IMR-90 (cell line): ENCODE results near the gene ARFGEF3. TPM values are rescaled to one million over a fixed set of nuclear protein-coding genes. Genes with fewer than 3 reads are reported as not detected.

ENCODE experiments used
- ATAC-seq: fragments of 200-7000 bp; cut with Tn5 transposase; 2 replicates; pipeline ENCODE4 v1.9.1; 2020; ENCODE audit warnings: low read depth, mild to moderate bottlenecking, moderate library complexity
- BruUV-seq: library from RNA; stranded (reverse); fragments of 400-500 nt; replicated peaks from 2 replicates; lab custom pipeline; 2021; lab: Mats Ljungman, UMichigan
- CTCF ChIA-PET: fragments of 300-600 bp; formaldehyde crosslinking; extraction: SDS; loops from one replicate; lab custom pipeline; 2021; ENCODE audit warnings: antibody characterized with exemption; lab: Yijun Ruan, JAX
- POLR2A ChIA-PET: fragments of 300-600 bp; sonication (Branson Sonifier 250); formaldehyde crosslinking; loops from one replicate; lab custom pipeline; 2022; ENCODE audit warnings: antibody characterized with exemption; ENCODE audit not compliant: unreplicated experiment; lab: Charles Lee
- DNase-seq: peaks from one replicate; pipeline ENCODE4 v3.0.0; 2013
- H2AFZ ChIP-seq: replicated peaks from 2 replicates; pipeline ENCODE3; 2013; ENCODE audit warnings: low read length, mild to moderate bottlenecking; ENCODE audit not compliant: poor library complexity
- H2AK5ac ChIP-seq: 2 replicates; pipeline ENCODE4 v1.6.1; 2013; ENCODE audit warnings: low read depth, low read length, inconsistent platforms
- H2AK9ac ChIP-seq: replicated peaks from 2 replicates; pipeline ENCODE3; 2013; ENCODE audit warnings: mild to moderate bottlenecking, low read depth, low read length, moderate library complexity; ENCODE audit not compliant: poor library complexity
- H2BK120ac ChIP-seq: 2 replicates; pipeline ENCODE4 v1.6.1; 2013; ENCODE audit warnings: low read depth, low read length, inconsistent platforms
- H2BK15ac ChIP-seq: 3 replicates; pipeline ENCODE4 v1.6.1; 2013; ENCODE audit warnings: low read depth, low read length, inconsistent platforms
- H2BK20ac ChIP-seq: 2 replicates; pipeline ENCODE4 v1.6.1; 2013; ENCODE audit warnings: low read depth, mild to moderate bottlenecking, inconsistent platforms, low read length, moderate library complexity
- H2BK5ac ChIP-seq: 2 replicates; pipeline ENCODE4 v1.6.1; 2013; ENCODE audit warnings: mild to moderate bottlenecking, low read depth, low read length, inconsistent platforms; ENCODE audit not compliant: poor library complexity, severe bottlenecking
- H3K14ac ChIP-seq: replicated peaks from 2 replicates; pipeline ENCODE4 v1.6.1; 2013; ENCODE audit warnings: low read depth, low read length, inconsistent platforms
- H3K18ac ChIP-seq: 2 replicates; pipeline ENCODE4 v1.6.1; 2013; ENCODE audit warnings: low read depth, low read length, control low read depth
- H3K23ac ChIP-seq: 2 replicates; pipeline ENCODE4 v1.6.1; 2013; ENCODE audit warnings: low read depth, low read length, inconsistent platforms
- H3K27ac ChIP-seq: 2 replicates; pipeline ENCODE4 v1.5.1; 2013; ENCODE audit warnings: mild to moderate bottlenecking, control low read depth, low read length; ENCODE audit not compliant: insufficient read depth
- H3K27me3 ChIP-seq: 2 replicates; pipeline ENCODE4 v1.6.1; 2013; ENCODE audit warnings: low read length; ENCODE audit not compliant: control insufficient read depth, insufficient read depth
- H3K36me3 ChIP-seq: 2 replicates; pipeline ENCODE4 v1.6.1; 2013; ENCODE audit warnings: low read length, mixed read lengths; ENCODE audit not compliant: control insufficient read depth, insufficient read depth
- H3K4ac ChIP-seq: 2 replicates; pipeline ENCODE4 v1.6.1; 2013; ENCODE audit warnings: low read depth, low read length, inconsistent platforms
- H3K4me1 ChIP-seq: 2 replicates; pipeline ENCODE4 v1.6.1; 2013; ENCODE audit warnings: low read length, mixed read lengths; ENCODE audit not compliant: control insufficient read depth, insufficient read depth
- H3K4me2 ChIP-seq: 2 replicates; pipeline ENCODE4 v1.6.1; 2013; ENCODE audit warnings: low read depth, mild to moderate bottlenecking, control low read depth, low read length, moderate library complexity
- H3K4me3 ChIP-seq: 2 replicates; pipeline ENCODE4 v1.5.1; 2013; ENCODE audit warnings: low read depth, mild to moderate bottlenecking, control low read depth, low read length, moderate library complexity; ENCODE audit not compliant: insufficient read depth
- H3K56ac ChIP-seq: 2 replicates; pipeline ENCODE4 v1.6.1; 2013; ENCODE audit warnings: low read length, inconsistent platforms; ENCODE audit not compliant: insufficient read depth; ENCODE audit errors: extremely low read depth
- H3K79me1 ChIP-seq, 2 experiments: 2 replicates each; pipeline ENCODE4 v1.6.1; 2013; ENCODE audit warnings: low read length in 2 of 2, inconsistent platforms in 1 of 2, low read depth in 1 of 2
- H3K9ac ChIP-seq: 2 replicates; pipeline ENCODE4 v1.6.1; 2013; ENCODE audit warnings: low read depth, low read length, control low read depth
- H3K9me1 ChIP-seq: 2 replicates; pipeline ENCODE4 v1.6.1; 2013; ENCODE audit warnings: low read length, inconsistent platforms; ENCODE audit not compliant: insufficient read depth
- H3K9me3 ChIP-seq: 2 replicates; pipeline ENCODE4 v1.6.1; 2013; ENCODE audit warnings: low read length; ENCODE audit not compliant: control insufficient read depth, insufficient read depth
- H4K20me1 ChIP-seq: 2 replicates; pipeline ENCODE4 v1.6.1; 2013; ENCODE audit warnings: low read length, inconsistent platforms; ENCODE audit not compliant: insufficient read depth
- H4K5ac ChIP-seq: 2 replicates; pipeline ENCODE4 v1.6.1; 2013; ENCODE audit warnings: mild to moderate bottlenecking, low read depth, low read length, control low read depth
- H4K8ac ChIP-seq, 2 experiments: 2 replicates each; pipeline ENCODE4 v1.6.1; 2013; ENCODE audit warnings: low read depth in 2 of 2, low read length in 2 of 2, control low read depth in 1 of 2, inconsistent platforms in 1 of 2
- H4K91ac ChIP-seq: 2 replicates; pipeline ENCODE4 v1.6.1; 2013; ENCODE audit warnings: low read depth, low read length, inconsistent platforms; ENCODE audit not compliant: insufficient read depth
- CEBPB ChIP-seq: IDR thresholded peaks from 2 replicates; pipeline ENCODE4 v1.6.1; 2012; ENCODE audit warnings: low read depth, low read length, improper control_type of control experiment
- CHD1 ChIP-seq: IDR thresholded peaks from 2 replicates; pipeline ENCODE4 v1.6.1; 2012; ENCODE audit warnings: low read depth, low read length, improper control_type of control experiment
- MAFK ChIP-seq: IDR thresholded peaks from 2 replicates; pipeline ENCODE4 v1.6.1; 2012; ENCODE audit warnings: low read depth, low read length, improper control_type of control experiment
- MXI1 ChIP-seq: IDR thresholded peaks from 2 replicates; pipeline ENCODE4 v1.6.1; 2012; ENCODE audit warnings: low read depth, mild to moderate bottlenecking, low read length, moderate library complexity, borderline replicate concordance
- POLR2A ChIP-seq: IDR thresholded peaks from 2 replicates; pipeline ENCODE4 v1.6.1; 2012; ENCODE audit warnings: mild to moderate bottlenecking, low read depth, low read length
- RAD21 ChIP-seq: IDR thresholded peaks from 2 replicates; pipeline ENCODE4 v1.6.1; 2012; ENCODE audit warnings: low read length, improper control_type of control experiment
- RCOR1 ChIP-seq: IDR thresholded peaks from 2 replicates; pipeline ENCODE4 v1.6.1; 2012; ENCODE audit warnings: mild to moderate bottlenecking, low read length, improper control_type of control experiment; ENCODE audit not compliant: insufficient replicate concordance
- WGBS, 2 experiments: methylation state at CpG; one replicate each; pipeline versions ENCODE4 v1.1.5 to v1.1.7; 2013; ENCODE audit warnings: missing lambda C conversion rate in 2 of 2; ENCODE audit not compliant: insufficient read length in 1 of 2; ENCODE audit errors: extremely low coverage in 2 of 2; 5-methylcytosine and 5-hydroxymethylcytosine counted together
- dilution Hi-C: fragments of 300-500 bp; cut with HindIII; formaldehyde crosslinking; loops from one replicate; pipeline ENCODE4 v1.14.3; 2018; ENCODE audit warnings: low sequenced_read_pairs; ENCODE audit not compliant: unreplicated experiment
- in situ Hi-C: fragments of 300-500 bp; cut with MboI; formaldehyde crosslinking; loops from 3 replicates; pipeline ENCODE4 v1.14.3; 2019; ENCODE audit warnings: low sequenced_read_pairs, inconsistent platforms, mixed read lengths
- intact Hi-C: fragments of 100-400 bp; cut with micrococcal nuclease; formaldehyde crosslinking; loops from 2 replicates; pipeline ENCODE4 v1.10.0; 2022
- polyA plus RNA-seq, 3 experiments: library from polyadenylated mRNA; depleted of rRNA; stranded (reverse); fragments of >200 nt; gene quantifications; 2 replicates each; pipeline ENCODE4 v1.2.3, GENCODE V29; 2012; ENCODE audit warnings: low replicate concordance in 1 of 3
- total RNA-seq: library from RNA; depleted of rRNA; stranded (reverse); fragments of >200 nt; gene quantifications from 2 replicates; pipeline ENCODE4 v1.2.3, GENCODE V29; 2012
- TF ChIP-seq, protein P1 (sequence below): fragments of 150-350 bp; IDR thresholded peaks from 2 replicates; pipeline ENCODE4 v1.6.1; 2016; ENCODE audit warnings: low read depth, mild to moderate bottlenecking, low read length, moderate library complexity, borderline replicate concordance
- TF ChIP-seq, protein P2 (sequence below): fragments of 150-350 bp; IDR thresholded peaks from 2 replicates; pipeline ENCODE4 v1.6.1; 2017; ENCODE audit warnings: mild to moderate bottlenecking, antibody characterized with exemption, low read length, low read depth
- TF ChIP-seq, protein P3 (sequence below): conservative IDR thresholded peaks from 2 replicates; pipeline ENCODE4 v1.5.1; 2012; ENCODE audit warnings: mild to moderate bottlenecking, low read depth, low read length, improper control_type of control experiment

ARFGEF3 gene
- total and polyA plus RNA-seq, 2 of the 4 experiments (the other 2 are of a cell fraction): under 0.01 to 0.02 TPM

DNA sequence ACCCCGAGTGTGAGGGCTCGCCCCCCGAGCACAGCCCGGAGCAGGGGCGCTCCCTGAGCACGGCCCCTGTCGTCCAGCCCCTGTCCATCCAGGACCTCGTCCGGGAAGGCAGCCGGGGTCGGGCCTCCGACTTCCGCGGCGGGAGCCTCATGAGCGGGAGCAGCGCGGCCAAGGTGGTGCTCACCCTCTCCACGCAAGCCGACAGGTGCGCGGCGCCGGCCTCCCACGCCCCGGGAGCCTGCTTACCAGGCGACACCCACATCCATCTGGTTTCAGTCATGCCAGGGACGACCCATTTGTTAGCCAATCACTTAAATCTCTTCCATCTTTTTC is 130.1 kb downstream of the ARFGEF3 start:
- CTCF ChIA-PET: no interaction called here
- H3K4me3 ChIP-seq: no peak overlapping the region
- H2AK9ac ChIP-seq: no peak overlapping the region
- no peak overlapping the region for H2BK15ac ChIP-seq
- no peak overlapping the region for H4K91ac ChIP-seq
- H3K79me1 ChIP-seq: no peaks in the 10 kb centered on the region
- H2BK120ac ChIP-seq: no peak overlapping the region
- no peak overlapping the region for H3K4me2 ChIP-seq
- H3K36me3 ChIP-seq: no peaks in the 10 kb centered on the region
- POLR2A ChIA-PET: no interaction called here
- BruUV-seq: no TSS peak
- no peak overlapping the region for H2AK5ac ChIP-seq
- no peak overlapping the region for H3K4ac ChIP-seq
- no peak for DNase-seq
- H4K8ac ChIP-seq: no peak overlapping the region
- H3K9ac ChIP-seq: no peak overlapping the region
- ATAC-seq: no peak
- H3K14ac ChIP-seq: no peak overlapping the region
- 79% methylated on average over 17 of the region's 28 CpGs; no CpG with 5 or more reads in 1 of the 2 experiments for WGBS, 2 experiments
- no peak overlapping the region for H2BK5ac ChIP-seq
- H3K9me3 ChIP-seq: no peaks in the 10 kb centered on the region
- no peak overlapping the region for H3K56ac ChIP-seq
- H3K27ac ChIP-seq: no peak overlapping the region
- intact Hi-C loops (no loop called here), dilution Hi-C loops (no loop called here), in situ Hi-C loops (no loop called here)
- H3K4me1 ChIP-seq: no peaks in the 10 kb centered on the region
- no peak overlapping the region for H3K23ac ChIP-seq
- H3K18ac ChIP-seq: no peak overlapping the region
- H4K20me1 ChIP-seq: no peaks in the 10 kb centered on the region
- TF ChIP-seq MXI1 (no peak), CEBPB (no peak), RAD21 (no peak), CHD1 (no peak), MAFK (no peak), RCOR1 (no peak), POLR2A (no peak)
- TF ChIP-seq, protein P1, sequence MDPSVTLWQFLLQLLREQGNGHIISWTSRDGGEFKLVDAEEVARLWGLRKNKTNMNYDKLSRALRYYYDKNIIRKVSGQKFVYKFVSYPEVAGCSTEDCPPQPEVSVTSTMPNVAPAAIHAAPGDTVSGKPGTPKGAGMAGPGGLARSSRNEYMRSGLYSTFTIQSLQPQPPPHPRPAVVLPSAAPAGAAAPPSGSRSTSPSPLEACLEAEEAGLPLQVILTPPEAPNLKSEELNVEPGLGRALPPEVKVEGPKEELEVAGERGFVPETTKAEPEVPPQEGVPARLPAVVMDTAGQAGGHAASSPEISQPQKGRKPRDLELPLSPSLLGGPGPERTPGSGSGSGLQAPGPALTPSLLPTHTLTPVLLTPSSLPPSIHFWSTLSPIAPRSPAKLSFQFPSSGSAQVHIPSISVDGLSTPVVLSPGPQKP: no peak
- TF ChIP-seq, protein P2, sequence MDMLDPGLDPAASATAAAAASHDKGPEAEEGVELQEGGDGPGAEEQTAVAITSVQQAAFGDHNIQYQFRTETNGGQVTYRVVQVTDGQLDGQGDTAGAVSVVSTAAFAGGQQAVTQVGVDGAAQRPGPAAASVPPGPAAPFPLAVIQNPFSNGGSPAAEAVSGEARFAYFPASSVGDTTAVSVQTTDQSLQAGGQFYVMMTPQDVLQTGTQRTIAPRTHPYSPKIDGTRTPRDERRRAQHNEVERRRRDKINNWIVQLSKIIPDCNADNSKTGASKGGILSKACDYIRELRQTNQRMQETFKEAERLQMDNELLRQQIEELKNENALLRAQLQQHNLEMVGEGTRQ: no peak
- TF ChIP-seq, protein P3, sequence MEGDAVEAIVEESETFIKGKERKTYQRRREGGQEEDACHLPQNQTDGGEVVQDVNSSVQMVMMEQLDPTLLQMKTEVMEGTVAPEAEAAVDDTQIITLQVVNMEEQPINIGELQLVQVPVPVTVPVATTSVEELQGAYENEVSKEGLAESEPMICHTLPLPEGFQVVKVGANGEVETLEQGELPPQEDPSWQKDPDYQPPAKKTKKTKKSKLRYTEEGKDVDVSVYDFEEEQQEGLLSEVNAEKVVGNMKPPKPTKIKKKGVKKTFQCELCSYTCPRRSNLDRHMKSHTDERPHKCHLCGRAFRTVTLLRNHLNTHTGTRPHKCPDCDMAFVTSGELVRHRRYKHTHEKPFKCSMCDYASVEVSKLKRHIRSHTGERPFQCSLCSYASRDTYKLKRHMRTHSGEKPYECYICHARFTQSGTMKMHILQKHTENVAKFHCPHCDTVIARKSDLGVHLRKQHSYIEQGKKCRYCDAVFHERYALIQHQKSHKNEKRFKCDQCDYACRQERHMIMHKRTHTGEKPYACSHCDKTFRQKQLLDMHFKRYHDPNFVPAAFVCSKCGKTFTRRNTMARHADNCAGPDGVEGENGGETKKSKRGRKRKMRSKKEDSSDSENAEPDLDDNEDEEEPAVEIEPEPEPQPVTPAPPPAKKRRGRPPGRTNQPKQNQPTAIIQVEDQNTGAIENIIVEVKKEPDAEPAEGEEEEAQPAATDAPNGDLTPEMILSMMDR: no peak
- no peak overlapping the region for H4K5ac ChIP-seq
- peaks cover 7% of the 10 kb centered on the region; the same call in 1 of the 2 replicates for H3K27me3 ChIP-seq
- peak overlapping the region; percentile 69 for H2AFZ ChIP-seq
- 0 out of 2 replicates have a peak, but pooled peaks cover 4% of the 10 kb centered on the region for H3K9me1 ChIP-seq
- 0 out of 2 replicates have a peak overlapping the region, but pooled peaks have one; percentile 9 for H2BK20ac ChIP-seq
